HG03097 (cell line): ENCODE data around the gene TENM4.

Experiments used
- ATAC-seq: cut with Tn5 transposase; IDR thresholded peaks from one replicate; pipeline ENCODE4 v1.9.1; 2021; ENCODE audit not compliant: unreplicated experiment, low FRiP score

TENM4 gene

GRCh38 chr11:79262221-79262620, 178.6 kb downstream of the TENM4 start:
- no peak for ATAC-seq

- no peak for ATAC-seq
Measured at GRCh38 chr11:79261684-79262083, 179.1 kb downstream of the TENM4 start.

- no peak for ATAC-seq
Measured at GRCh38 chr11:79259800-79260199, 181.0 kb downstream of the TENM4 start.

- no peak for ATAC-seq
Measured at GRCh38 chr11:79258576-79258975, 182.3 kb downstream of the TENM4 start.

- no peak for ATAC-seq
Measured at GRCh38 chr11:79255965-79256364, 184.9 kb downstream of the TENM4 start.

- ATAC-seq = no peak
Measured at GRCh38 chr11:79253280-79253679, 187.6 kb downstream of the TENM4 start.

GRCh38 chr11:79249295-79249993, 191.4 kb downstream of the TENM4 start:
- ATAC-seq = no peak

GRCh38 chr11:79244798-79245197, 196.0 kb downstream of the TENM4 start:
- no peak for ATAC-seq

- no peak for ATAC-seq
Measured at GRCh38 chr11:79244241-79244772, 196.5 kb downstream of the TENM4 start.

GRCh38 chr11:79243422-79244210, 197.2 kb downstream of the TENM4 start:
- no peak for ATAC-seq

GRCh38 chr11:79242616-79243015, 198.2 kb downstream of the TENM4 start:
- ATAC-seq = no peak

GRCh38 chr11:79241852-79242241, 199.0 kb downstream of the TENM4 start:
- ATAC-seq = no peak

- no peak for ATAC-seq
Measured at GRCh38 chr11:79241205-79241851, 199.5 kb downstream of the TENM4 start.

- ATAC-seq = no peak
Measured at GRCh38 chr11:79237703-79238102, 203.1 kb downstream of the TENM4 start.

GRCh38 chr11:79237091-79237490, 203.7 kb downstream of the TENM4 start:
- no peak for ATAC-seq

GRCh38 chr11:79236541-79236971, 204.3 kb downstream of the TENM4 start:
- ATAC-seq = no peak

GRCh38 chr11:79235696-79236095, 205.1 kb downstream of the TENM4 start:
- no peak for ATAC-seq

GRCh38 chr11:79232346-79232745, 208.5 kb downstream of the TENM4 start:
- ATAC-seq = no peak

GRCh38 chr11:79229047-79229446, 211.8 kb downstream of the TENM4 start:
- ATAC-seq = no peak

- no peak for ATAC-seq
Measured at GRCh38 chr11:79227767-79228755, 212.8 kb downstream of the TENM4 start.
